Left ventricle myocardium inferior (tissue), 1 donor: ENCODE data around the gene ZGPAT. TPM values are rescaled to one million over a fixed set of nuclear protein-coding genes. Genes with fewer than 3 reads are reported as not detected.

Experiments used
- DNase-seq: peaks from one replicate; pipeline ENCODE4 v3.0.0-alpha.2; 2020
- H3K27ac ChIP-seq: fragments of 200-600 bp; replicated peaks from 2 replicates; pipeline ENCODE4 v1.8.0; 2021
- H3K27me3 ChIP-seq: fragments of 200-600 bp; 2 replicates; pipeline ENCODE4 v1.8.0; 2021; ENCODE audit warnings: low read depth
- H3K36me3 ChIP-seq: fragments of 200-600 bp; 2 replicates; pipeline ENCODE4 v1.8.0; 2021
- H3K4me1 ChIP-seq: fragments of 200-600 bp; 2 replicates; pipeline ENCODE4 v1.8.0; 2021
- H3K4me3 ChIP-seq: fragments of 200-600 bp; 2 replicates; pipeline ENCODE4 v1.8.0; 2021; ENCODE audit warnings: mild to moderate bottlenecking, moderate library complexity
- H3K9me3 ChIP-seq: fragments of 200-600 bp; replicated peaks from 2 replicates; pipeline ENCODE4 v1.8.0; 2021
- CTCF ChIP-seq: fragments of 200-600 bp; IDR thresholded peaks from 2 replicates; pipeline ENCODE4 v1.8.0; 2021; ENCODE audit warnings: antibody characterized with exemption, mild to moderate bottlenecking, borderline replicate concordance
- intact Hi-C: fragments of 100-400 bp; cut with micrococcal nuclease; formaldehyde crosslinking; loops from one replicate; pipeline ENCODE4 v1.11.0; 2022
- total RNA-seq: library from RNA; stranded (reverse); fragmentation: NEBNext Ultra II Directional; extraction: Animal tissue kit (Norgen Biotek cat#: 25700); gene quantifications from one replicate; pipeline ENCODE4 v1.2.1, GENCODE V29; 2021
- donor health status: DM: no; HTN: yes; CAD: no; lungs with severe emphysema.

Gene ZGPAT
- total RNA-seq, 1 donor from 2014 or later = 15.8 TPM

DNA sequence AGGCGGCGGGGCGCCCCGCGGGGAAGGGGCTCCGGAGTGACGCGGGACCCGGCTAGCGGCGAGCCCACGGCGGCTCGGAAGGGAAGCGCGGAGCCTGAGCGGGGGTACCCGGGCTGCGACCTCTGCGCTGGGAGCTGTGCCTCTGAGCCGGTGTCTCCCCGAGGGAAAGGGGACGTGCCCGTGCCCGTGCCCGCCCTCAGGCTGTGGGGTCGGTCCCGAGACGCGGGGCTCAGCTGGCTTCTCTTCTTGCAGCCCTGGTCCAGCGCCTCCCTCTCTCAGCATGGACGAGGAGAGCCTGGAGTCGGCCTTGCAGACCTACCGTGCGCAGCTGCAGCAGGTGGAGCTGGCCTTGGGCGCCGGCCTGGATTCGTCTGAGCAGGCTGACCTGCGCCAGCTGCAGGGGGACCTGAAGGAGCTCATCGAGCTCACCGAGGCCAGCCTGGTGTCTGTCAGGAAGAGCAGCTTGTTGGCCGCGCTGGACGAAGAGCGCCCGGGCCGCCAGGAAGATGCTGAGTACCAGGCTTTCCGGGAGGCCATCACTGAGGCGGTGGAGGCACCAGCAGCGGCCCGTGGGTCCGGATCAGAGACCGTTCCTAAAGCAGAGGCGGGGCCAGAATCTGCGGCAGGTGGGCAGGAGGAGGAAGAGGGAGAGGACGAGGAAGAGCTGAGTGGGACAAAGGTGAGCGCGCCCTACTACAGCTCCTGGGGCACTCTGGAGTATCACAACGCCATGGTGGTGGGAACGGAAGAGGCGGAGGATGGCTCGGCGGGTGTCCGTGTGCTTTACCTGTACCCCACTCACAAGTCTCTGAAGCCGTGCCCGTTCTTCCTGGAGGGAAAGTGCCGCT is 686 bp downstream of the ZGPAT start:
- H3K27ac ChIP-seq = peak overlapping the region; percentile 96
- intact Hi-C loops = no loop called here
- H3K4me1 ChIP-seq = peaks cover 39% of the 10 kb centered on the region
- TF ChIP-seq CTCF = no peak
- no peaks in the 10 kb centered on the region for H3K27me3 ChIP-seq
- H3K36me3 ChIP-seq = peaks cover 78% of the 10 kb centered on the region
- peaks cover 5% of the 10 kb centered on the region for H3K9me3 ChIP-seq
- DNase-seq = no peak
- H3K4me3 ChIP-seq = peak overlapping the region; percentile 96

GRCh38 chr20:63709149-63709527 is 1.3 kb downstream of the ZGPAT start:
- TF ChIP-seq CTCF = no peak
- Histone ChIP-seq H3K4me1 (peaks cover 39% of the 10 kb centered on the region), H3K4me3 (peak overlapping the region; percentile 96), H3K9me3 (peaks cover 5% of the 10 kb centered on the region), H3K27me3 (no peaks in the 10 kb centered on the region), H3K36me3 (peaks cover 78% of the 10 kb centered on the region), H3K27ac (no peak overlapping the region)
- intact Hi-C loops = no loop called here
- DNase-seq = no peak

DNA sequence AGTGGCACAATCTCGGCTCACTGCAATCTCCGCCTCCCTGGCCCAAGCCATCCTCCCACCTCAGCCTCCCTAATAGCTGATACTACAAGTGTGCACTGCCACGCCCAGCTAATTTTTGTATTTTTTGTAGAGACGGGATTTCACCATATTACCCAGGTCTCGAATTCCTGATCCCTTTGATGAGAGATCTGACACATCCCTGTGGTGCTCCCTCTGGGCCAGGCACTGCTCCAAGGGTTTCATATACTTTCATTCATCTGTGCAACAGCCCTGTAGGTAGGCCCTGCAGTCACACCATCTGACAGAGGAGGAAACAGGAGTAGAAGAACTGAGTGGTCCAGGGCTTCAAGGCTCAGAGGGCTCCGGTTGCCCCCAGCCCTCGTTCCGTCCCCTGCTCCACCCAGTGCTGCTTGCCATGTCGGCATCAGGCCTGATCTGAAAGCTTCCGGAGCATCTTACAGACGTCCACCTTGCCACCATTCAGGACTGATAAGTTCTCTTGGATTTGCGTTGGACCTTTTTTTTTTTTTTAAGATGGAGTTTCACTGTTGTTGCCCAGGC is 3.3 kb downstream of the ZGPAT start:
- Histone ChIP-seq H3K36me3 (peaks cover 79% of the 10 kb centered on the region), H3K27ac (no peak overlapping the region), H3K4me3 (no peak overlapping the region), H3K9me3 (peaks cover 23% of the 10 kb centered on the region), H3K4me1 (peaks cover 31% of the 10 kb centered on the region), H3K27me3 (no peaks in the 10 kb centered on the region)
- no peak for DNase-seq
- intact Hi-C loops = no loop called here
- no peak for TF ChIP-seq CTCF

DNA sequence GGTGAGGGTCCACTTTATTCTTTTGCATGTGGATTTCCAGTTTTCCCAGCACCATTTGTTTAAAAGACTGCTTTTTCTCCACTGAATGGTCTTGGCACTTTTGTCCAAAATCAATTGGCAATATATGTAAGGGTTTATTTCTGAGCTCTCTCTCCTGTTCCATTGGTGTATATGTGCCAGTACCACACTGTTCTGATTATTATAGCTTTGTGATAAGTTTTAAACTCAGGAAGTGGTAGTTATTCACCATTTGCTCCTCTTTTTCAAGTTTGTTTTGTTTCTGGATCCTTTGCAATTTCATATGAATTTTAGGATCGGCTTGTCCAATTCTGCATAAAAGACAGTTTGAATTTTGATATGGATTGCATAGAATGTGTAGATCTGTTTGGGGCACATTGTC is 4.4 kb downstream of the ZGPAT start:
- intact Hi-C loops = no loop called here
- H3K27me3 ChIP-seq = no peaks in the 10 kb centered on the region
- H3K9me3 ChIP-seq = peaks cover 24% of the 10 kb centered on the region
- DNase-seq = no peak
- no peak overlapping the region for H3K4me3 ChIP-seq
- TF ChIP-seq CTCF = no peak
- H3K4me1 ChIP-seq = peaks cover 21% of the 10 kb centered on the region
- H3K27ac ChIP-seq = no peak overlapping the region
- peaks cover 80% of the 10 kb centered on the region for H3K36me3 ChIP-seq

DNA sequence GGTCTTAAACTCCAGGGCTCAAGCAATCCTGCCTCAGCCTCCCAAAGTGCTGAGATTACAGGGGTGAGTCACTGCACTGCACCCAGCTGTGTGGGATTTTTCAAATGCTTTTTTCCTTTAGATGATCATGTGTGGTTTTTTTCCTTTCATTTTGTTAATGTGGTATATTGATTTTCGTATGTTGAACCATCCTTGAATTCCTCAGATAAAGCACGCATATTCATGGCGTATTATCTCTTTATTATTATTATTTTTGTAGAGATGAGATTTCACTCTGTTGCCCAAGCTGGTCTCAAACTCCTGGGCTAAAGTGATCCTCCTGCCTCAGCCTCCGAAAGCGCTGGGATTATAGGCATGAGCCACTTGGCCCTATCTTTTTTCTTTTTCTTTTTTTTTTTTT is 7.0 kb downstream of the ZGPAT start:
- Histone ChIP-seq H3K27ac (no peak overlapping the region), H3K36me3 (peaks cover 96% of the 10 kb centered on the region), H3K4me1 (no peaks in the 10 kb centered on the region), H3K27me3 (no peaks in the 10 kb centered on the region), H3K9me3 (peaks cover 40% of the 10 kb centered on the region), H3K4me3 (no peak overlapping the region)
- intact Hi-C loops = no loop called here
- no peak for DNase-seq
- no peak for TF ChIP-seq CTCF
